Measurements from ENCODE around the gene CXCR1. TPM values are rescaled to one million over a fixed set of nuclear protein-coding genes. Genes with fewer than 3 reads are reported as not detected.
"Not testable (repeated sequence)": the region's sequence is repeated elsewhere in the genome, so short reads cannot be mapped to it uniquely, and the experiment has no call there.

CXCR1 gene
- total RNA-seq, 4 donors from 2014 or later, result not detected

- Histone ChIP-seq H3K27me3 (no peaks in the 10 kb centered on the region), H3K27ac (no peak overlapping the region), H3K4me3 (no peak overlapping the region), H3K4me1 (no peaks in the 10 kb centered on the region), H3K36me3 (no peaks in the 10 kb centered on the region), H3K9me3 (no peaks in the 10 kb centered on the region)
- DNase-seq, result no peak
- TF ChIP-seq POLR2A (IDR thresholded peaks at IDR 0.05) (no peak), CTCF (IDR thresholded peaks at IDR 0.05) (no peak)
Measured at GRCh38 chr2:218128781-218129457, 37.8 kb downstream of the CXCR1 start.

- no peak overlapping the region for H3K4me3 ChIP-seq
- DNase-seq, result no peak
- no peak overlapping the region for H3K27ac ChIP-seq
- TF ChIP-seq CTCF (IDR thresholded peaks at IDR 0.05), result no peak
- no peak for TF ChIP-seq POLR2A (IDR thresholded peaks at IDR 0.05)
- no peaks in the 10 kb centered on the region for H3K36me3 ChIP-seq
- H3K27me3 ChIP-seq, result no peaks in the 10 kb centered on the region
- H3K4me1 ChIP-seq, result no peaks in the 10 kb centered on the region
- H3K9me3 ChIP-seq, result no peaks in the 10 kb centered on the region
Measured at GRCh38 chr2:218127929-218128455, 38.8 kb downstream of the CXCR1 start.

GRCh38 chr2:218125626-218126080 lies 41.1 kb downstream of the CXCR1 start, which contains the start of gene CXCR2:
TSS of gene CXCR2 (plus strand) at chr2:218126028. CDS start at chr2:218134802, 8,774 bp downstream.
- no peak within 1 kb of the TSS for H3K4me3 ChIP-seq
- H3K27me3 ChIP-seq, result no peaks in the 10 kb centered on the region
- no peaks in the 10 kb centered on the region for H3K4me1 ChIP-seq
- TF ChIP-seq CTCF (IDR thresholded peaks at IDR 0.05) (no peak), POLR2A (IDR thresholded peaks at IDR 0.05) (no peak)
- H3K27ac ChIP-seq, result no peak within 1 kb of the TSS
- DNase-seq, result peak in 1 of 3 donors; percentile 17
- H3K36me3 ChIP-seq, result no peaks in the 10 kb centered on the region
- H3K9me3 ChIP-seq, result no peaks in the 10 kb centered on the region

GRCh38 chr2:218125095-218125494 lies 41.7 kb downstream of the CXCR1 start:
- DNase-seq, result no peak
- no peaks in the 10 kb centered on the region for H3K9me3 ChIP-seq
- no peaks in the 10 kb centered on the region for H3K4me1 ChIP-seq
- H3K36me3 ChIP-seq, result no peaks in the 10 kb centered on the region
- TF ChIP-seq POLR2A (IDR thresholded peaks at IDR 0.05), result no peak
- no peak for TF ChIP-seq CTCF (IDR thresholded peaks at IDR 0.05)
- H3K27me3 ChIP-seq, result no peaks in the 10 kb centered on the region
- H3K4me3 ChIP-seq, result no peak overlapping the region
- no peak overlapping the region for H3K27ac ChIP-seq

GRCh38 chr2:218123986-218124385 lies 42.8 kb downstream of the CXCR1 start:
- Histone ChIP-seq H3K9me3 (no peaks in the 10 kb centered on the region), H3K4me3 (no peak overlapping the region), H3K27ac (no peak overlapping the region), H3K27me3 (no peaks in the 10 kb centered on the region), H3K36me3 (no peaks in the 10 kb centered on the region), H3K4me1 (no peaks in the 10 kb centered on the region)
- TF ChIP-seq POLR2A (IDR thresholded peaks at IDR 0.05) (no peak), CTCF (IDR thresholded peaks at IDR 0.05) (no peak)
- no peak for DNase-seq

GRCh38 chr2:218122286-218122685 lies 44.5 kb downstream of the CXCR1 start:
- H3K4me1 ChIP-seq, H3K4me3 ChIP-seq, H3K9me3 ChIP-seq, H3K27ac ChIP-seq, H3K36me3 ChIP-seq, DNase-seq, H3K27me3 ChIP-seq: not testable (repeated sequence)

GRCh38 chr2:218121789-218122188 lies 45.0 kb downstream of the CXCR1 start:
- H3K36me3 ChIP-seq, H3K4me1 ChIP-seq, H3K9me3 ChIP-seq, DNase-seq, H3K4me3 ChIP-seq, H3K27ac ChIP-seq, H3K27me3 ChIP-seq: not testable (repeated sequence)
